HFF-Myc (cell line): ENCODE measurements around the gene MTMR11.

Experiments used
- DNase-seq: peaks from one replicate; pipeline ENCODE4 v3.0.0-alpha.2; 2011; ENCODE audit warnings: low read depth; ENCODE audit errors: extremely low read depth
- H3K4me3 ChIP-seq: replicated peaks from 2 replicates; pipeline ENCODE4 v1.5.1; 2011; ENCODE audit warnings: low read depth, mild to moderate bottlenecking, control low read depth, low read length
- TF ChIP-seq, protein P1 (sequence below): IDR thresholded peaks from 2 replicates; pipeline ENCODE4 v1.5.1; 2012; ENCODE audit warnings: mild to moderate bottlenecking, low read depth, low read length, control low read depth; ENCODE audit errors: missing control alignments

Gene MTMR11

DNA sequence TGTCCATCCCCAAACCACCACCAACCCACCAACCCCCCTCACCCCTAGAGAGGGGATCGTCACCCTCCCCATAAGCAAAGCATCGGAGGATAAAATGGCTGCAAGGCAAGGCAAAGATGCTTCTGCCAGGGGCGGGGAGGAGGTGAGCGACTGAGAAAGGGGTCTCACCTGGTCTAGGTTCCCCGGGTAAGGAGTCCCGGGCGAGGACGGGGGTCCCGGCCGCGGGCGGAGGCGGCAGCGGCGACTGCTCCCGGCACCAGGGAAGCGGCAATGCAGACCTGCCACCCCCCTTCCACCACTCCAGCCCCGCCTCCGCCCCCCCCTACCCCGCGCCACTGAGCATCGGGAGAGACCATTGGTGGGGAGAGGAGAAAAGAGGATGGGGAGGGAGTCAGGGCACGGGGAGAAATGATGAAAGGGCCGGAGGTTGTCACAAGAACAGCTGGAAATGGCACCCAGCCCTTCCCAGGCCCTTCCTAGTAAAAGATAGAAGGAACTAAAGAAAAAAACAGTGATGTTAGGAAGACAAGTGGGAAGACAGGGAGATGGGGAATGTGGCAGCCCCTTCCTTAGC is 19.0 kb downstream of the MTMR11 start, which contains the start of gene SV2A:
SV2A (minus strand) TSS at position 274 of the 574 bp plus-strand sequence. CDS start 4,004 bp downstream, outside the sequence.
- H3K4me3 ChIP-seq: peak within 1 kb of the TSS; percentile 75
- TF ChIP-seq, protein P1, sequence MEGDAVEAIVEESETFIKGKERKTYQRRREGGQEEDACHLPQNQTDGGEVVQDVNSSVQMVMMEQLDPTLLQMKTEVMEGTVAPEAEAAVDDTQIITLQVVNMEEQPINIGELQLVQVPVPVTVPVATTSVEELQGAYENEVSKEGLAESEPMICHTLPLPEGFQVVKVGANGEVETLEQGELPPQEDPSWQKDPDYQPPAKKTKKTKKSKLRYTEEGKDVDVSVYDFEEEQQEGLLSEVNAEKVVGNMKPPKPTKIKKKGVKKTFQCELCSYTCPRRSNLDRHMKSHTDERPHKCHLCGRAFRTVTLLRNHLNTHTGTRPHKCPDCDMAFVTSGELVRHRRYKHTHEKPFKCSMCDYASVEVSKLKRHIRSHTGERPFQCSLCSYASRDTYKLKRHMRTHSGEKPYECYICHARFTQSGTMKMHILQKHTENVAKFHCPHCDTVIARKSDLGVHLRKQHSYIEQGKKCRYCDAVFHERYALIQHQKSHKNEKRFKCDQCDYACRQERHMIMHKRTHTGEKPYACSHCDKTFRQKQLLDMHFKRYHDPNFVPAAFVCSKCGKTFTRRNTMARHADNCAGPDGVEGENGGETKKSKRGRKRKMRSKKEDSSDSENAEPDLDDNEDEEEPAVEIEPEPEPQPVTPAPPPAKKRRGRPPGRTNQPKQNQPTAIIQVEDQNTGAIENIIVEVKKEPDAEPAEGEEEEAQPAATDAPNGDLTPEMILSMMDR: no peak
- no peak for DNase-seq

DNA sequence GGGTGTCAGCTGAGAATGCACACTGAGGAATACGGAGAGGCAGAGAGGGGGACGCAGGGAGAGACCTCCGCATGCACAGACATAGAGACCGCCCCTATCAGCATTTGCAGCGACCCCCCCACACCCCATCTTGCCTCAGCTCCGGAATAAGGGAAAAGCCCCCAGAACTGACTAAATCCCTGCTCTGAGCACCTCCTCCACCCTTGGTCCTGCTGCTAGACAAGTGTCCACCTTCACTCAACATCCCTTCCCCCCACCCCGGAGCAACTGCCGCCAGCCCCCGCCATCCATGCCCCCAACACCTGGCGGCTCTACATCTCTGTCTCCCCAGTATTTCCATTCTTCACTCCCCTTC is 19.8 kb downstream of the MTMR11 start:
- TF ChIP-seq, protein P1: no peak
- DNase-seq: no peak
- H3K4me3 ChIP-seq: peak overlapping the region; percentile 75

DNA sequence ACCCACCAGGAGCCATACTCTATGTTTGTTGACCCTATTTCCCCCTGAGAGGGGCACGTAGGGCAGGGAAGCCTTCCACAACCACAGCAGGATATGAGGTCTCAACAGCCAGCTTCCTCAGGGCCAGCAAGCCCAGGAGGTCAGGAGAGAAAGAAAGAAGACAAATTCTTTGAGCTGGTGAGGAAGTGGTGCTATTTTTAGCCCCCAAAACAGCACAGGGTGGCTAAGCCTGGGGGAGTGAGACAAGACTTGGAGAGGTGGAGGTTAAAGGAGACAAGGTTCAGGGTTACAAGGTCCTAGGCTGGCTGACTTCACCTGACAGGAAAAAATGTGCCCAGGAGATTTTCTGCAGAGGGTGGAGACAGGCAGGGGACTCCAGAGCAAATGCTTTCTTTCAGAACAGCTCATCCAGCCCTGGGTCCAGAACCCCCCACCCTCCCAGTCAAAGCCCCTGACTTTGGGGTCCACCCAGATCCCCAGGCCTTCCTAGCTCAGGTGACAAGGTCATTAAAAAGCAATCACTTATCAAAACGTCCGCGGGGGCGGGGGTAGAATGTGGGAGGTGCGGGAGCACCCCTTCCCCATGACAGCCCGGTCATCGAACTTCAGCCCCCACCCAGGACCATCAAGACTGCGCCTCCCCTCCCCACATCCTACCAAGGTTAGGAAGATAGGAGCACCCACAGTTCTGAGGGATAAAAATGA is 20.3 kb downstream of the MTMR11 start:
- DNase-seq: no peak
- TF ChIP-seq, protein P1: no peak
- H3K4me3 ChIP-seq: peak overlapping the region; percentile 75

DNA sequence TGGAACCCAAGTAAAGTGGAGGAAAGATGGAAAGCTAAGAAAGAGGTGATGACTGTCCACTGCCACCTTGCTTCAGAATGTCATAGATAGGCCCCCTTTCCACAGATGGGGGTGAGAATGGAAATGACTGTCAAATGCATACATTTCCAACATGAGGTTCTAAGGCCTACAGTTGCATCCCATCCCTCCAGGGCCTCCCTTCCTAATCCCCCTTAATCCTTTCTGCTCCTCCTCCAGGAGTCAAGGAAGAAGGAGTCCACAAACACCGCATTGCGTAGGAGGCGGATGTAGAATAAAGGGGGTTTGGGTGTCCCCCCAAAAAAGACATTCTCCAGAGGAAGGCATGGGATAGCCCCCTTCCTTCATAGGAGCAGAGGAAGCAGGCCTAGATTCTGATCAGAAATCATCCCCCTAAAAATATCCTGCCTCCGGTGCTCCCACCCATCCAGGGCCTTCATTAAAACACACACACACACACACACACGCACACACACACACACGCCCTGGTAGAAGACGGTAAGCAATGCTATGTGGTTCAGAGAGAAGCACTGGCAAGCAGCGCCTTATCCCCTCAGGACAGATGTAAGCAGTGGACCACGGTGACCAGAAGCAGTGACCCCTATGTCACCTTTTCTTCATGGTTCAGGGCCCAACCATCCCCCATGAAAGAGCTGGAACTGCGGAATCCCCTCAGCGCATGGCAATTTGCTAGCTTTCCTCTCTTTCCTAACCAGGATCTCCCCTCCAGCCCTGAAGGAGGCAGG is 21.1 kb downstream of the MTMR11 start:
- TF ChIP-seq, protein P1: no peak
- no peak for DNase-seq
- H3K4me3 ChIP-seq: no peak overlapping the region

DNA sequence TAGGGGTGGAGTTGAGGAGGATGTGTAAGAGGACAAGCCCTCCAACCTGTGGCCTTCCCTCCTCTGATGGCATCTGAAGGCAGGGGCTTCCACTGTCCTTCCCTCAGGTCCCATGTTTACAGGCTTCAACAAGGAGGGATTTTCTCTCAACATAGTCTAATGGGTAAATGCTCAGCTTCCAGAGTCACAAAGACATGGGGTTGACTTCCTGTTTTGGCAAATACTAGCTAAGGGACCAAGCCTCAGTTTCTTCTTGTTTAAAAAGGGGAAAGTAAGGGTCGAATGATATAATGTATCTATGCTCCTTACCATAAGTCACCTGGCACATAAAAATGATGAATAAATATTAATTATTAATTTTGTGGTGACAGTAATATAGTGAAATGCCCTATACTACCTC is 22.1 kb downstream of the MTMR11 start:
- TF ChIP-seq, protein P1: no peak
- no peak overlapping the region for H3K4me3 ChIP-seq
- no peak for DNase-seq

DNA sequence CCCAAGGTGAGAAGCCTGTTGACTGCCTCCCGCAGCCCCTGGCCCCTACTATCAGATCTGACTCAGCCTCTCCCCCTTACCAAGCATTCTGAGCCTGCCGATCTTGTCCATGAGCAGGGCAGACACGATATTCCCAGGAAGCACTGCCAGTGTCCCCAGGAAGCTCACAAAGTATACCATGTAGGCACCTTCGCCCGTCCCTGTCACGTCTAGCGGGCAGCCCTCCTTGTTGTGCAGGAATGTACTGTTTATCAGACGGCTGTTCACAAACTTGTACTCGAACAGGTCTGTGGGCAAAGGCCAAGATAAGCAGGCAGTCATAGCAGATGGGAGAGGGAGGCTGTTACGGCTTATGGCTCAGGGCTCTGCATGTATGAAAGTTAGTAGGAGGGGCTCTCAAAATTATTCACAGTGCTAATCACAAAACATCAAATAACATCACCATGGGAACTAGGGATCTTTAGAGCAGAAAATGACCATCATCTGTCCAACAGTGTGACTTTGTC is 30.1 kb downstream of the MTMR11 start:
- DNase-seq: no peak
- TF ChIP-seq, protein P1: no peak
- H3K4me3 ChIP-seq: no peak overlapping the region
